WTC11 (cell line): ENCODE measurements around the gene DPPA5. TPM values are rescaled to one million over a fixed set of nuclear protein-coding genes. Genes with fewer than 3 reads are reported as not detected.

ENCODE experiments used
- ATAC-seq: fragments of 200-7000 bp; cut with Tn5 transposase; 2 replicates; pipeline ENCODE4 v1.10.0; 2021; ENCODE audit warnings: mild to moderate bottlenecking, moderate library complexity
- CTCF ChIA-PET: fragments of 300-600 bp; sonication (Branson Sonifier 250); formaldehyde crosslinking; loops from one replicate; lab custom pipeline; 2021; ENCODE audit warnings: antibody characterized with exemption; lab: Charles Lee
- POLR2A ChIA-PET: fragments of 350-600 bp; sonication (Branson Sonifier 250); formaldehyde crosslinking; loops from one replicate; lab custom pipeline; 2021; ENCODE audit warnings: antibody characterized with exemption; lab: Charles Lee
- DNase-seq: peaks from one replicate; pipeline ENCODE4 v3.0.0; 2021; ENCODE audit warnings: low spot score
- H3K27ac Mint-ChIP-seq: 2 replicates; pipeline ENCODE4 v1.8.0; 2021; ENCODE audit warnings: mixed read lengths
- H3K27me3 Mint-ChIP-seq: 2 replicates; pipeline ENCODE4 v1.8.0; 2021; ENCODE audit warnings: low read depth, mild to moderate bottlenecking, moderate library complexity, mixed read lengths
- H3K36me3 Mint-ChIP-seq: 2 replicates; pipeline ENCODE4 v1.8.0; 2021; ENCODE audit warnings: mixed read lengths
- H3K4me1 Mint-ChIP-seq: 2 replicates; pipeline ENCODE4 v1.8.0; 2022; ENCODE audit warnings: mixed read lengths
- H3K4me3 Mint-ChIP-seq: 2 replicates; pipeline ENCODE4 v1.8.0; 2021; ENCODE audit warnings: mild to moderate bottlenecking, moderate library complexity, mixed read lengths
- H3K9me3 Mint-ChIP-seq: 2 replicates; pipeline ENCODE4 v1.8.0; 2021; ENCODE audit warnings: mixed read lengths
- ATF1 ChIP-seq: sonication (generic); formaldehyde crosslinking; IDR thresholded peaks from 2 replicates; pipeline ENCODE4 v1.8.1; 2023; ENCODE audit warnings: mild to moderate bottlenecking, moderate library complexity, missing genetic modification reagents
- CBFB ChIP-seq: sonication (generic); formaldehyde crosslinking; IDR thresholded peaks from 2 replicates; pipeline ENCODE4 v1.8.1; 2022; ENCODE audit warnings: mild to moderate bottlenecking, low read depth, missing genetic modification reagents
- ETV6 ChIP-seq: sonication (generic); formaldehyde crosslinking; IDR thresholded peaks from 2 replicates; pipeline ENCODE4 v1.8.1; 2022; ENCODE audit warnings: mild to moderate bottlenecking, missing genetic modification reagents
- GTF2I ChIP-seq: fragments of 250-450 bp; sonication (Bioruptor Pico); conservative IDR thresholded peaks from 2 replicates; pipeline ENCODE4 v1.4.0; 2021; ENCODE audit warnings: mild to moderate bottlenecking
- IRF2 ChIP-seq: sonication (generic); formaldehyde crosslinking; IDR thresholded peaks from 2 replicates; pipeline ENCODE4 v1.8.0; 2022; ENCODE audit warnings: low read depth, missing genetic modification reagents, borderline replicate concordance
- MYBL2 ChIP-seq: sonication (generic); formaldehyde crosslinking; IDR thresholded peaks from 2 replicates; pipeline ENCODE4 v1.8.1; 2023; ENCODE audit warnings: mild to moderate bottlenecking, moderate library complexity, missing genetic modification reagents
- NR1H2 ChIP-seq: sonication (generic); formaldehyde crosslinking; IDR thresholded peaks from 2 replicates; pipeline ENCODE4 v1.9.0; 2021; ENCODE audit warnings: mild to moderate bottlenecking, moderate library complexity, missing genetic modification reagents
- PRRX2 ChIP-seq: fragments of 250-450 bp; sonication (Bioruptor Pico); IDR thresholded peaks from 2 replicates; pipeline ENCODE4 v1.8.0; 2021; ENCODE audit warnings: mild to moderate bottlenecking
- RELA ChIP-seq: sonication (generic); formaldehyde crosslinking; IDR thresholded peaks from 2 replicates; pipeline ENCODE4 v1.8.1; 2022; ENCODE audit warnings: missing genetic modification reagents, mild to moderate bottlenecking, borderline replicate concordance
- SMAD4 ChIP-seq: sonication (generic); formaldehyde crosslinking; IDR thresholded peaks from 2 replicates; pipeline ENCODE4 v1.8.0; 2022; ENCODE audit warnings: mild to moderate bottlenecking, missing genetic modification reagents
- ZNF138 ChIP-seq: sonication (generic); formaldehyde crosslinking; conservative IDR thresholded peaks from 2 replicates; pipeline ENCODE4 v1.8.1; 2022; ENCODE audit warnings: mild to moderate bottlenecking, moderate library complexity, missing genetic modification reagents
- ZNF416 ChIP-seq: fragments of 250-450 bp; sonication (Bioruptor Pico); IDR thresholded peaks from 2 replicates; pipeline ENCODE4 v1.9.0; 2021; ENCODE audit warnings: mild to moderate bottlenecking, inconsistent platforms
- ZNF423 ChIP-seq: fragments of 250-450 bp; sonication (Bioruptor Pico); IDR thresholded peaks from 2 replicates; pipeline ENCODE4 v2.1.2; 2022; ENCODE audit warnings: mild to moderate bottlenecking, moderate library complexity
- total RNA-seq: library from RNA; stranded (reverse); gene quantifications from 3 replicates; pipeline ENCODE4 v1.2.3, GENCODE V29; 2021
- TF ChIP-seq, protein P1 (sequence below): fragments of 250-450 bp; sonication (Bioruptor Pico); IDR thresholded peaks from 2 replicates; pipeline ENCODE4 v2.1.2; 2022; ENCODE audit warnings: mild to moderate bottlenecking, moderate library complexity
- TF ChIP-seq, protein P2 (sequence below): fragments of 250-450 bp; sonication (Bioruptor Pico); IDR thresholded peaks from 2 replicates; pipeline ENCODE4 v1.9.0; 2021; ENCODE audit warnings: mild to moderate bottlenecking
- TF ChIP-seq, protein P3 (sequence below): fragments of 200-600 bp; IDR thresholded peaks from 2 replicates; pipeline ENCODE4 v1.8.0; 2022; ENCODE audit warnings: antibody characterized with exemption
- TF ChIP-seq, protein P4 (sequence below): sonication (generic); formaldehyde crosslinking; IDR thresholded peaks from 2 replicates; pipeline ENCODE4 v1.8.1; 2022; ENCODE audit warnings: missing genetic modification reagents, borderline replicate concordance
- TF ChIP-seq, protein P5 (sequence below): sonication (generic); formaldehyde crosslinking; IDR thresholded peaks from 2 replicates; pipeline ENCODE4 v1.8.0; 2023; ENCODE audit warnings: mild to moderate bottlenecking, missing genetic modification reagents
- TF ChIP-seq, protein P6 (sequence below): sonication (generic); formaldehyde crosslinking; IDR thresholded peaks from 2 replicates; pipeline ENCODE4 v1.8.0; 2022; ENCODE audit warnings: mild to moderate bottlenecking, missing genetic modification reagents
- TF ChIP-seq, protein P7 (sequence below): sonication (generic); formaldehyde crosslinking; IDR thresholded peaks from 2 replicates; pipeline ENCODE4 v1.8.1; 2022; ENCODE audit warnings: mild to moderate bottlenecking, missing genetic modification reagents, moderate library complexity, borderline replicate concordance

DPPA5 gene
- total RNA-seq, 1 experiment from 2014 or later, result 6.7 TPM

DNA sequence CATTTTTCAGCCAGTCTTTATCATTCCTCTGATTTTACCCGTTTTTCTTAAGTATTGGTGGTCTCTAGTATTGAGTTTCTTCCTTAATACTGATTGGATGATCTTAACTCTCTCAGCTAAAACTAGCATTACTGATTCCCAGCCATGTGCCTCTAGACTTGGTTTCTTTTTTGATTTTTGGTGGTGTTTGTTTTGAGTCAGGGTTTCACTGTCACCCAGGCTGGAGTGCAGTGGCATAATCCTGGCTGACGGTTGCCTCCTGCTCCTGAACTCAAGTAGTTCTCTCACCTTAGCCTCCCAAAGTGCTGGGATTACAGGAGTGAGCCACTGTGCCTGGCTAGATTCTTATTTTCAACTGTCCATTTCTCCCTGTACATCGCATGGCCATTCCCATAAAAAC lies 24.9 kb downstream of the DPPA5 start:
- no peaks in the 10 kb centered on the region for H3K27me3 Mint-ChIP-seq
- ChIA-PET POLR2A (no interaction called here), CTCF (interaction anchor here (0.8 to 3.5 kb wide), 4 partner anchors 11 to 60 kb away, joined by 4 to 44 read pairs (median 22); no protein-coding TSS in a partner anchor)
- no peak overlapping the region for H3K4me3 Mint-ChIP-seq
- no peaks in the 10 kb centered on the region for H3K36me3 Mint-ChIP-seq
- no peak for ATAC-seq
- DNase-seq, result no peak
- H3K4me1 Mint-ChIP-seq, result peaks cover 10% of the 10 kb centered on the region
- no peak for TF ChIP-seq ZNF138 (CRISPR knock-in tag)
- TF ChIP-seq, all 79 proteins: peak for 0
- no peaks in the 10 kb centered on the region for H3K9me3 Mint-ChIP-seq
- H3K27ac Mint-ChIP-seq, result no peak overlapping the region

DNA sequence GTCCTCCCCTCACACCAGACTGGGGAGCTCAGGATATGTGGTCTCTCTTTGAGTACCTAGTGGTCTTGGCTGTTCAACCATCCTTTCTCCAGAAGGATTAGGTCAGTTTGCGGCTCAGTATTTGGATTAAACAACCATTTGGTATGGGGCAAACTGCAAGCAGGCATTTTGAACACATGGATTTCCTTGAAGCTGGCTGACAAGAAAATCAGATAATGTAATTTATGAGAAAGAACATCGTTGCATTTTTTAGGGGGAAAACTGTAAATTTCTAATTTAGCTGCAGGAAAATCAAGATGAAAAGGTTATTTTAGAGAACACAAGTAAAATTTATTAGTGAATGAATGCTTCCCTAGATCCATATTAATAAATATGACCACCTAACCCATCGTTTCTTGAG lies 25.3 kb downstream of the DPPA5 start:
- TF ChIP-seq ZNF138 (CRISPR knock-in tag) (no peak), ETV6 (CRISPR knock-in tag) (no peak), IRF2 (CRISPR knock-in tag) (no peak), NR1H2 (CRISPR knock-in tag) (no peak), PRRX2 (CRISPR knock-in tag) (no peak), RELA (CRISPR knock-in tag) (no peak), ZNF416 (CRISPR knock-in tag) (no peak), MYBL2 (CRISPR knock-in tag) (no peak), ATF1 (CRISPR knock-in tag) (no peak), GTF2I (CRISPR knock-in tag) (no peak), CBFB (CRISPR knock-in tag) (no peak)
- TF ChIP-seq, protein P1, sequence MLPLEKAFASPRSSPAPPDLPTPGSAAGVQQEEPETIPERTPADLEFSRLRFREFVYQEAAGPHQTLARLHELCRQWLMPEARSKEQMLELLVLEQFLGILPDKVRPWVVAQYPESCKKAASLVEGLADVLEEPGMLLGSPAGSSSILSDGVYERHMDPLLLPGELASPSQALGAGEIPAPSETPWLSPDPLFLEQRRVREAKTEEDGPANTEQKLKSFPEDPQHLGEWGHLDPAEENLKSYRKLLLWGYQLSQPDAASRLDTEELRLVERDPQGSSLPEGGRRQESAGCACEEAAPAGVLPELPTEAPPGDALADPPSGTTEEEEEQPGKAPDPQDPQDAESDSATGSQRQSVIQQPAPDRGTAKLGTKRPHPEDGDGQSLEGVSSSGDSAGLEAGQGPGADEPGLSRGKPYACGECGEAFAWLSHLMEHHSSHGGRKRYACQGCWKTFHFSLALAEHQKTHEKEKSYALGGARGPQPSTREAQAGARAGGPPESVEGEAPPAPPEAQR (CRISPR knock-in tag), result no peak
- TF ChIP-seq, protein P2, sequence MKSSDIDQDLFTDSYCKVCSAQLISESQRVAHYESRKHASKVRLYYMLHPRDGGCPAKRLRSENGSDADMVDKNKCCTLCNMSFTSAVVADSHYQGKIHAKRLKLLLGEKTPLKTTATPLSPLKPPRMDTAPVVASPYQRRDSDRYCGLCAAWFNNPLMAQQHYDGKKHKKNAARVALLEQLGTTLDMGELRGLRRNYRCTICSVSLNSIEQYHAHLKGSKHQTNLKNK, result no peak
- TF ChIP-seq, protein P3, sequence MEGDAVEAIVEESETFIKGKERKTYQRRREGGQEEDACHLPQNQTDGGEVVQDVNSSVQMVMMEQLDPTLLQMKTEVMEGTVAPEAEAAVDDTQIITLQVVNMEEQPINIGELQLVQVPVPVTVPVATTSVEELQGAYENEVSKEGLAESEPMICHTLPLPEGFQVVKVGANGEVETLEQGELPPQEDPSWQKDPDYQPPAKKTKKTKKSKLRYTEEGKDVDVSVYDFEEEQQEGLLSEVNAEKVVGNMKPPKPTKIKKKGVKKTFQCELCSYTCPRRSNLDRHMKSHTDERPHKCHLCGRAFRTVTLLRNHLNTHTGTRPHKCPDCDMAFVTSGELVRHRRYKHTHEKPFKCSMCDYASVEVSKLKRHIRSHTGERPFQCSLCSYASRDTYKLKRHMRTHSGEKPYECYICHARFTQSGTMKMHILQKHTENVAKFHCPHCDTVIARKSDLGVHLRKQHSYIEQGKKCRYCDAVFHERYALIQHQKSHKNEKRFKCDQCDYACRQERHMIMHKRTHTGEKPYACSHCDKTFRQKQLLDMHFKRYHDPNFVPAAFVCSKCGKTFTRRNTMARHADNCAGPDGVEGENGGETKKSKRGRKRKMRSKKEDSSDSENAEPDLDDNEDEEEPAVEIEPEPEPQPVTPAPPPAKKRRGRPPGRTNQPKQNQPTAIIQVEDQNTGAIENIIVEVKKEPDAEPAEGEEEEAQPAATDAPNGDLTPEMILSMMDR, result no peak
- Mint-ChIP-seq H3K4me3 (no peak overlapping the region), H3K36me3 (no peaks in the 10 kb centered on the region), H3K27ac (no peak overlapping the region), H3K27me3 (no peaks in the 10 kb centered on the region), H3K4me1 (peaks cover 10% of the 10 kb centered on the region), H3K9me3 (no peaks in the 10 kb centered on the region)
- ATAC-seq, result no peak
- POLR2A ChIA-PET, result no interaction called here
- CTCF ChIA-PET, result interaction anchor here (1.4 to 3.5 kb wide), 3 partner anchors 20 to 60 kb away, joined by 9 to 44 read pairs (median 35); no protein-coding TSS in a partner anchor
- DNase-seq, result no peak

DNA sequence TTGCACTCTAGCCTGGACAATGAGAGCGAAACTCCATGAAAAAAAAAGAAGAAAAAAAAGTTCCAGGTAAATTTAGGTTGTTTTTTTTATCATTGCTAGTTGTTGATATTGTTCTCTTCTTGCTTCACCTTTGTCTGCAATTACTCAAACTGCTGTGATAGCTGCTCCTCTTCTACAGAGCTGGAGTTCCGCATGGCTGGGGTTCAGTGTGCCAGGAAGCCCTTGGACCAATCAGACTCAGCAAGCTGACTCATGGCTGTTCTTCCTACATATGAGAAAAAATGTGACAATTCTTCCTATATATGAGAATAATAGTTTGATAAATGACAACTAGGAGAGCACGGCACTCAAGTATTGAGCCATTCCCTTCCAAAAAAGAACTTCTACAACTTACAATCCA lies 28.4 kb downstream of the DPPA5 start:
- Mint-ChIP-seq H3K36me3 (peaks cover 4% of the 10 kb centered on the region; the same call in 1 of the 2 replicates), H3K27ac (no peak overlapping the region), H3K4me3 (no peak overlapping the region), H3K9me3 (peaks cover 4% of the 10 kb centered on the region), H3K4me1 (peaks cover 10% of the 10 kb centered on the region), H3K27me3 (no peaks in the 10 kb centered on the region)
- CTCF ChIA-PET, result interaction anchor here (1.1 to 1.7 kb wide), 3 partner anchors 14 to 191 kb away, joined by 5 to 6 read pairs (median 5); no protein-coding TSS in a partner anchor
- no peak for DNase-seq
- POLR2A ChIA-PET, result interaction anchor here (1.2 kb wide), 1 partner anchor 191 kb away, joined by 3 read pairs; no protein-coding TSS in a partner anchor
- no peak for ATAC-seq
- TF ChIP-seq, protein P2, result no peak
- TF ChIP-seq, protein P4, sequence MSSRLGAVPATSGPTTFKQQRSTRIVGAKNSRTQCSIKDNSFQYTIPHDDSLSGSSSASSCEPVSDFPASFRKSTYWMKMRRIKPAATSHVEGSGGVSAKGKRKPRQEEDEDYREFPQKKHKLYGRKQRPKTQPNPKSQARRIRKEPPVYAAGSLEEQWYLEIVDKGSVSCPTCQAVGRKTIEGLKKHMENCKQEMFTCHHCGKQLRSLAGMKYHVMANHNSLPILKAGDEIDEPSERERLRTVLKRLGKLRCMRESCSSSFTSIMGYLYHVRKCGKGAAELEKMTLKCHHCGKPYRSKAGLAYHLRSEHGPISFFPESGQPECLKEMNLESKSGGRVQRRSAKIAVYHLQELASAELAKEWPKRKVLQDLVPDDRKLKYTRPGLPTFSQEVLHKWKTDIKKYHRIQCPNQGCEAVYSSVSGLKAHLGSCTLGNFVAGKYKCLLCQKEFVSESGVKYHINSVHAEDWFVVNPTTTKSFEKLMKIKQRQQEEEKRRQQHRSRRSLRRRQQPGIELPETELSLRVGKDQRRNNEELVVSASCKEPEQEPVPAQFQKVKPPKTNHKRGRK (CRISPR knock-in tag), result no peak
- TF ChIP-seq ZNF416 (CRISPR knock-in tag) (no peak), ZNF423 (no peak), SMAD4 (CRISPR knock-in tag) (no peak)
- TF ChIP-seq, protein P5, sequence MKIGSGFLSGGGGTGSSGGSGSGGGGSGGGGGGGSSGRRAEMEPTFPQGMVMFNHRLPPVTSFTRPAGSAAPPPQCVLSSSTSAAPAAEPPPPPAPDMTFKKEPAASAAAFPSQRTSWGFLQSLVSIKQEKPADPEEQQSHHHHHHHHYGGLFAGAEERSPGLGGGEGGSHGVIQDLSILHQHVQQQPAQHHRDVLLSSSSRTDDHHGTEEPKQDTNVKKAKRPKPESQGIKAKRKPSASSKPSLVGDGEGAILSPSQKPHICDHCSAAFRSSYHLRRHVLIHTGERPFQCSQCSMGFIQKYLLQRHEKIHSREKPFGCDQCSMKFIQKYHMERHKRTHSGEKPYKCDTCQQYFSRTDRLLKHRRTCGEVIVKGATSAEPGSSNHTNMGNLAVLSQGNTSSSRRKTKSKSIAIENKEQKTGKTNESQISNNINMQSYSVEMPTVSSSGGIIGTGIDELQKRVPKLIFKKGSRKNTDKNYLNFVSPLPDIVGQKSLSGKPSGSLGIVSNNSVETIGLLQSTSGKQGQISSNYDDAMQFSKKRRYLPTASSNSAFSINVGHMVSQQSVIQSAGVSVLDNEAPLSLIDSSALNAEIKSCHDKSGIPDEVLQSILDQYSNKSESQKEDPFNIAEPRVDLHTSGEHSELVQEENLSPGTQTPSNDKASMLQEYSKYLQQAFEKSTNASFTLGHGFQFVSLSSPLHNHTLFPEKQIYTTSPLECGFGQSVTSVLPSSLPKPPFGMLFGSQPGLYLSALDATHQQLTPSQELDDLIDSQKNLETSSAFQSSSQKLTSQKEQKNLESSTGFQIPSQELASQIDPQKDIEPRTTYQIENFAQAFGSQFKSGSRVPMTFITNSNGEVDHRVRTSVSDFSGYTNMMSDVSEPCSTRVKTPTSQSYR (CRISPR knock-in tag), result no peak
- TF ChIP-seq, protein P6, sequence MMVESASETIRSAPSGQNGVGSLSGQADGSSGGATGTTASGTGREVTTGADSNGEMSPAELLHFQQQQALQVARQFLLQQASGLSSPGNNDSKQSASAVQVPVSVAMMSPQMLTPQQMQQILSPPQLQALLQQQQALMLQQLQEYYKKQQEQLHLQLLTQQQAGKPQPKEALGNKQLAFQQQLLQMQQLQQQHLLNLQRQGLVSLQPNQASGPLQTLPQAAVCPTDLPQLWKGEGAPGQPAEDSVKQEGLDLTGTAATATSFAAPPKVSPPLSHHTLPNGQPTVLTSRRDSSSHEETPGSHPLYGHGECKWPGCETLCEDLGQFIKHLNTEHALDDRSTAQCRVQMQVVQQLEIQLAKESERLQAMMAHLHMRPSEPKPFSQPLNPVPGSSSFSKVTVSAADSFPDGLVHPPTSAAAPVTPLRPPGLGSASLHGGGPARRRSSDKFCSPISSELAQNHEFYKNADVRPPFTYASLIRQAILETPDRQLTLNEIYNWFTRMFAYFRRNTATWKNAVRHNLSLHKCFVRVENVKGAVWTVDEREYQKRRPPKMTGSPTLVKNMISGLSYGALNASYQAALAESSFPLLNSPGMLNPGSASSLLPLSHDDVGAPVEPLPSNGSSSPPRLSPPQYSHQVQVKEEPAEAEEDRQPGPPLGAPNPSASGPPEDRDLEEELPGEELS (CRISPR knock-in tag), result no peak
- TF ChIP-seq, protein P7, sequence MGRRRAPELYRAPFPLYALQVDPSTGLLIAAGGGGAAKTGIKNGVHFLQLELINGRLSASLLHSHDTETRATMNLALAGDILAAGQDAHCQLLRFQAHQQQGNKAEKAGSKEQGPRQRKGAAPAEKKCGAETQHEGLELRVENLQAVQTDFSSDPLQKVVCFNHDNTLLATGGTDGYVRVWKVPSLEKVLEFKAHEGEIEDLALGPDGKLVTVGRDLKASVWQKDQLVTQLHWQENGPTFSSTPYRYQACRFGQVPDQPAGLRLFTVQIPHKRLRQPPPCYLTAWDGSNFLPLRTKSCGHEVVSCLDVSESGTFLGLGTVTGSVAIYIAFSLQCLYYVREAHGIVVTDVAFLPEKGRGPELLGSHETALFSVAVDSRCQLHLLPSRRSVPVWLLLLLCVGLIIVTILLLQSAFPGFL (CRISPR knock-in tag), result no peak
